ENCODE data around the gene NECAB3.

NECAB3 gene

DNA sequence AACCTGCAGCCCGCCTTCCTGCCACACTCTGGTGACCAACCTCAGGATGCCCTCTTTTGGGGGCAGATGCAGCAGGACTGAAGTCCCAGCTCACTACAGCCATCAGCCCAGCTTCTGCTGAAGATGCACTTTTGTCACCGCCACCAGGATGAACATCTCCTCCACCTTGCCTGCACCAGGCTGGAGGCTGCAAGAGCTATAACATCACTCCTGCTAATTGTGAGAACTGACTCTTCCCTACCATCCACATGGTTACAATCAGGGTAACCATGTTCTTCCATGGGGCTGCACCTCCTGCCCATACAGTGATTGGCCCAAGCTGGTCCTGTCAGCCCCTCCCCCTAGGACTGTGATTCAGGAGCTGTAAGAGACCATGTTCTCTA is 9.5 kb downstream of the NECAB3 start:
- H3K4me1 ChIP-seq (ENCODE audit: control insufficient read depth, low read length) = peaks cover 55% of the 10 kb centered on the region
- no peak overlapping the region for H3K27ac ChIP-seq (ENCODE audit: low read depth, low read length)
- no peak for TF ChIP-seq EZH2phosphoT487 (IDR thresholded peaks at IDR 0.05; ENCODE audit: borderline replicate concordance, low read length)
- TF ChIP-seq, protein P1, sequence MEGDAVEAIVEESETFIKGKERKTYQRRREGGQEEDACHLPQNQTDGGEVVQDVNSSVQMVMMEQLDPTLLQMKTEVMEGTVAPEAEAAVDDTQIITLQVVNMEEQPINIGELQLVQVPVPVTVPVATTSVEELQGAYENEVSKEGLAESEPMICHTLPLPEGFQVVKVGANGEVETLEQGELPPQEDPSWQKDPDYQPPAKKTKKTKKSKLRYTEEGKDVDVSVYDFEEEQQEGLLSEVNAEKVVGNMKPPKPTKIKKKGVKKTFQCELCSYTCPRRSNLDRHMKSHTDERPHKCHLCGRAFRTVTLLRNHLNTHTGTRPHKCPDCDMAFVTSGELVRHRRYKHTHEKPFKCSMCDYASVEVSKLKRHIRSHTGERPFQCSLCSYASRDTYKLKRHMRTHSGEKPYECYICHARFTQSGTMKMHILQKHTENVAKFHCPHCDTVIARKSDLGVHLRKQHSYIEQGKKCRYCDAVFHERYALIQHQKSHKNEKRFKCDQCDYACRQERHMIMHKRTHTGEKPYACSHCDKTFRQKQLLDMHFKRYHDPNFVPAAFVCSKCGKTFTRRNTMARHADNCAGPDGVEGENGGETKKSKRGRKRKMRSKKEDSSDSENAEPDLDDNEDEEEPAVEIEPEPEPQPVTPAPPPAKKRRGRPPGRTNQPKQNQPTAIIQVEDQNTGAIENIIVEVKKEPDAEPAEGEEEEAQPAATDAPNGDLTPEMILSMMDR (IDR thresholded peaks at IDR 0.05; ENCODE audit: low read depth, low read length, poor library complexity, severe bottlenecking) = no peak
- H3K9me2 ChIP-seq (replicated peaks; ENCODE audit: control insufficient read depth, low read length) = no peaks in the 10 kb centered on the region
- H3K79me2 ChIP-seq (ENCODE audit: control insufficient read depth, low read length) = peaks cover 18% of the 10 kb centered on the region
- H3F3A ChIP-seq (ENCODE audit: control insufficient read depth, insufficient read depth) = peaks cover 10% of the 10 kb centered on the region
- H3K36me3 ChIP-seq (ENCODE audit: control insufficient read depth, low read length) = peaks cover 14% of the 10 kb centered on the region
- no peaks in the 10 kb centered on the region for H4K20me1 ChIP-seq (ENCODE audit: control insufficient read depth, insufficient read depth, low read depth, low read length)
- H3K9me3 ChIP-seq (ENCODE audit: control insufficient read depth, insufficient read depth, low read length) = no peaks in the 10 kb centered on the region
- H3K4me3 ChIP-seq (ENCODE audit: low read length) = no peak overlapping the region
- no peaks in the 10 kb centered on the region for H3K27me3 ChIP-seq (ENCODE audit: control insufficient read depth, low read length)
- peak overlapping the region; percentile 94 for H3K4me2 ChIP-seq (ENCODE audit: low read length)

DNA sequence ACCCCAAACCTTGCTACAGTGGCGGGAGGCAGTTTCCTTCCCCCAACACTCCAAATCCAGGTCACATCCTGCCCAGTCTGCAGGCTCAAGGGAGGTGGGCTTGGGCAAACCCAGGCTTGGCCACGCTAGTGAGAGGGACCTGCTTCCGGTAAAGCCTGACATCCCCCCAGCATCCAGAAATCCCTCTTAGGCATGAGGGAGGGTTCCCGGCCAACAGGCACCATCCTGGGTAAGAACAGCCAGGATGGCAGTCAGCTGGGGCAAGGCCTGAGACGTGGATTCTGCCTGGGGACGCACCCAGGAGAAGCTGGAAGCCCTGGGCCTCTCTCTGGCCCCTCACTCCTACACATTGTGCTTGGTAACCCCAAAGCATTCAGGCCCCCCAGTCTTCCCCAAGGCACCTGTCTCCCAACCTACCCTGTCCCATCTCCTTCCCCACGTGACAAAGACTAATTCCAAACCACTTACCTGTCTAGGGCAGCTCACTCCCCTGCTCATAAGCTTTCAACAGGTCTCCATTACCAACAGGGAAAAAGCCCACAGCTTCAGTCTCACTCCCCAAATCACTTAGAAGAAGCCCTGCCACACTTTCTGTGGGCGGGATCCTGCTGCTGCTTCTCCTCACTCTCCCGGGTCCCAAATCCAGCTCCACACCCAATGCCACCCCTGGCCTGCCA is 10.0 kb downstream of the NECAB3 start:
- Histone ChIP-seq H3K9me2 (replicated peaks; ENCODE audit: control insufficient read depth, low read length) (no peaks in the 10 kb centered on the region), H3K4me1 (ENCODE audit: control insufficient read depth, low read length) (peaks cover 50% of the 10 kb centered on the region), H3K9me3 (ENCODE audit: control insufficient read depth, insufficient read depth, low read length) (no peaks in the 10 kb centered on the region), H3F3A (ENCODE audit: control insufficient read depth, insufficient read depth) (peaks cover 8% of the 10 kb centered on the region), H3K4me3 (ENCODE audit: low read length) (peak overlapping the region; percentile 84), H3K27ac (ENCODE audit: low read depth, low read length) (peak overlapping the region; percentile 51), H3K4me2 (ENCODE audit: low read length) (peak overlapping the region; percentile 94), H3K79me2 (ENCODE audit: control insufficient read depth, low read length) (peaks cover 18% of the 10 kb centered on the region), H3K36me3 (ENCODE audit: control insufficient read depth, low read length) (peaks cover 12% of the 10 kb centered on the region), H4K20me1 (ENCODE audit: control insufficient read depth, insufficient read depth, low read depth, low read length) (no peaks in the 10 kb centered on the region), H3K27me3 (ENCODE audit: control insufficient read depth, low read length) (no peaks in the 10 kb centered on the region)
- TF ChIP-seq, protein P1 (IDR thresholded peaks at IDR 0.05; ENCODE audit: low read depth, low read length, poor library complexity, severe bottlenecking) = no peak
- no peak for TF ChIP-seq EZH2phosphoT487 (IDR thresholded peaks at IDR 0.05; ENCODE audit: borderline replicate concordance, low read length)

DNA sequence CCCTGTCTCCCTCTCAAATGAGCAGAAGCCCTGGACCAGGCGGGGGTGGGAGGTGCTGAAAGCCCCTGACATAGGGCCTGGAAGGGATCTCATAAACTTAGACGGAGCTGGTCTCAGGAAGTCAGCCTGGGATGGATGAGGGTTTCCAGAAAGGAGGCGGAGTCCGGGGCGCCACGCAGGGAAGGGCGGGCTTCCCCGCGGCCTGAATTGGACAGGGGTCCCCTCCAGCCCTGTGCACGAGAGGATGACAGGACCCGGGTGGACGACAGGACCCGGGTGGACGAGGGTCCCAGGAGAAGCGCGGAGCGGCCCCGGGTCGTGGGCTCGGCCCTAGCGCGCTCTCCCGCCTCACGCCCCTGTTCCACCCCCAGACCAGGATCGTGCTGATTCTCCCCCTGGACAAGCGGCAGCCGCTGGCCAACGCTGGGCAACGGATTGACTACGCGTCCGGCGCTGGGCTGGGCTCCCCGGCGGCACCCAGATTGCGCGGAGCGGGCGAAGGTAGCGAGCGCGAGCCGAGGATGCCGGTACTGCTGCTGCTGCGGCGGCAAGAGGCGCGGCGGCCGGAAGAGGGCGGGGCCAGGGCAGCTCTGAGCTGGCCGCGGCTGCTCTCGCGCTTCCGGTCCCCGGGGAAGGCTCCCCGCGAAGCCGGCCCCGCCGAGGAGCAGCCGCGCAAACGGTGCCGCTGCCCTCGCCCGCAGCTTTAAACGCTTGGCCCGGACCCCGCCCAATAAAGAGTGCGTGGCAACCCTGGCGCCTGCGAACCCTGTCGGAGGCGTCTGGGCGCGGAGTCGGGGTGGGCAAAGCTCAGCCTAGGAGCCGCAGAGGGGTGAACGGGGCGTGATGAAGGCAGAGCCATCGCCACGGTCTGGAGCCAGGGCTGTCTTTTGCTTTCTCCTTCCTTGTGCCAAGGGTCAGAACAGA is 10.8 kb downstream of the NECAB3 start:
- Histone ChIP-seq H3K9me3 (ENCODE audit: control insufficient read depth, insufficient read depth, low read length) (no peaks in the 10 kb centered on the region), H3K4me3 (ENCODE audit: low read length) (peak overlapping the region; percentile 84), H3K4me1 (ENCODE audit: control insufficient read depth, low read length) (peaks cover 44% of the 10 kb centered on the region), H3K27me3 (ENCODE audit: control insufficient read depth, low read length) (no peaks in the 10 kb centered on the region), H3K9me2 (replicated peaks; ENCODE audit: control insufficient read depth, low read length) (no peaks in the 10 kb centered on the region), H3F3A (ENCODE audit: control insufficient read depth, insufficient read depth) (peaks cover 8% of the 10 kb centered on the region), H3K79me2 (ENCODE audit: control insufficient read depth, low read length) (peaks cover 13% of the 10 kb centered on the region), H3K27ac (ENCODE audit: low read depth, low read length) (peak overlapping the region; percentile 51), H3K36me3 (ENCODE audit: control insufficient read depth, low read length) (peaks cover 4% of the 10 kb centered on the region), H3K4me2 (ENCODE audit: low read length) (peak overlapping the region; percentile 94), H4K20me1 (ENCODE audit: control insufficient read depth, insufficient read depth, low read depth, low read length) (no peaks in the 10 kb centered on the region)
- TF ChIP-seq EZH2phosphoT487 (IDR thresholded peaks at IDR 0.05; ENCODE audit: borderline replicate concordance, low read length) = no peak
- TF ChIP-seq, protein P1 (IDR thresholded peaks at IDR 0.05; ENCODE audit: low read depth, low read length, poor library complexity, severe bottlenecking) = no peak

Data from DOHH2 (cell line).